ENCODE results near the gene DEAF1. TPM values are rescaled to one million over a fixed set of nuclear protein-coding genes. Genes with fewer than 3 reads are reported as not detected.
A peak's percentile ranks its signal among the peaks of the same experiment; 100 is the strongest.
"Not testable (repeated sequence)": the region's sequence is repeated elsewhere in the genome, so short reads cannot be mapped to it uniquely, and the experiment has no call there.

Gene DEAF1, protein sequence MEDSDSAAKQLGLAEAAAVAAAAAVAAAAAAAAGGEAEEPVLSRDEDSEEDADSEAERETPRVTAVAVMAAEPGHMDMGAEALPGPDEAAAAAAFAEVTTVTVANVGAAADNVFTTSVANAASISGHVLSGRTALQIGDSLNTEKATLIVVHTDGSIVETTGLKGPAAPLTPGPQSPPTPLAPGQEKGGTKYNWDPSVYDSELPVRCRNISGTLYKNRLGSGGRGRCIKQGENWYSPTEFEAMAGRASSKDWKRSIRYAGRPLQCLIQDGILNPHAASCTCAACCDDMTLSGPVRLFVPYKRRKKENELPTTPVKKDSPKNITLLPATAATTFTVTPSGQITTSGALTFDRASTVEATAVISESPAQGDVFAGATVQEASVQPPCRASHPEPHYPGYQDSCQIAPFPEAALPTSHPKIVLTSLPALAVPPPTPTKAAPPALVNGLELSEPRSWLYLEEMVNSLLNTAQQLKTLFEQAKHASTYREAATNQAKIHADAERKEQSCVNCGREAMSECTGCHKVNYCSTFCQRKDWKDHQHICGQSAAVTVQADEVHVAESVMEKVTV
- 10 to 100 TPM; 55.3 to 77.1 TPM for total RNA-seq
- total RNA-seq: 27.3 to 43.3 reads per million in 2 donors

DNA sequence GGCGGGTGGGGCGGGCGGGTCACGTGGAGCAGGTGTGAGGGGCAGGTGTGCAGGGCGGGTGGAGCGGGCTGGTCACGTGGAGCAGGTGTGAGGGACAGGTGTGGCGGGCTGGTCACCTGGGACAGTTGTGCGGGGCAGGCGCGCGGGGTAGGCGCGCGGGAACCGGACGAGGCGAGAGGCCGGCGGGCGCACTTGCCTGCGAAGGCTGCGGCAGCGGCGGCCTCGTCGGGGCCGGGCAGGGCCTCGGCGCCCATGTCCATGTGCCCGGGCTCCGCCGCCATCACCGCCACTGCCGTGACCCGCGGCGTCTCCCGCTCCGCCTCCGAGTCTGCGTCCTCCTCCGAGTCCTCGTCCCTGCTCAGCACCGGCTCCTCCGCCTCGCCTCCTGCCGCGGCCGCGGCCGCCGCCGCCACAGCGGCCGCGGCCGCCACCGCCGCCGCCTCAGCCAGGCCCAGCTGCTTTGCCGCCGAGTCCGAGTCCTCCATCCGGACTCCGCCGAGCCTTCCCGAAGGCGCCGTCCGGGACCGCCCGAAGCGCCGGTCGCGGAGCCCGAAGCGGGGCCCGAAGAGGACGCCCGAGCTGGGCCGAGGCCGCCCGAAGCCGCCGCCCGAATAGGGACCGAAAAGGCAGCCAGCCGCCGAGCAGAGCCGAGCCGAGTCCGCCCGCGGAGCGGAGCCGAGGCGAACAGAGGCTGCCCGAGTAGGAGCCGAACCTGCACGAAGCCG lies at the start of gene DEAF1:
DEAF1 (minus strand) TSS at position 660 of the 725 bp plus-strand sequence; CDS start at position 485, 175 bp downstream.
- Mint-ChIP-seq H3K27ac (peak within 1 kb of the TSS; percentile 97), H3K4me3 (peak within 1 kb of the TSS; percentile 85), H3K4me1 (peaks cover 35% of the 10 kb centered on the region), H3K27me3 (no peaks in the 10 kb centered on the region), H3K36me3 (ENCODE audit: low read depth) (no peaks in the 10 kb centered on the region)
- ATAC-seq (peak; percentile 81), DNase-seq (peak; percentile 98 to 100 (median 98))
- no peaks in the 10 kb centered on the region for H3K9me3 ChIP-seq (ENCODE audit: control insufficient read depth, low read length, poor library complexity, severe bottlenecking)

- no peak for DNase-seq
- peaks cover 3% of the 10 kb centered on the region for H3K36me3 Mint-ChIP-seq (ENCODE audit: low read depth)
- H3K9me3 ChIP-seq (ENCODE audit: control insufficient read depth, low read length, poor library complexity, severe bottlenecking): no peaks in the 10 kb centered on the region
- H3K4me3 Mint-ChIP-seq: no peak overlapping the region
- H3K4me1 Mint-ChIP-seq: peaks cover 7% of the 10 kb centered on the region
- no peak overlapping the region for H3K27ac Mint-ChIP-seq
- ATAC-seq: no peak
- no peaks in the 10 kb centered on the region for H3K27me3 Mint-ChIP-seq
These were observed 47.7 kb upstream of the DEAF1 start for GRCh38 chr11:742571-743201.

DNA sequence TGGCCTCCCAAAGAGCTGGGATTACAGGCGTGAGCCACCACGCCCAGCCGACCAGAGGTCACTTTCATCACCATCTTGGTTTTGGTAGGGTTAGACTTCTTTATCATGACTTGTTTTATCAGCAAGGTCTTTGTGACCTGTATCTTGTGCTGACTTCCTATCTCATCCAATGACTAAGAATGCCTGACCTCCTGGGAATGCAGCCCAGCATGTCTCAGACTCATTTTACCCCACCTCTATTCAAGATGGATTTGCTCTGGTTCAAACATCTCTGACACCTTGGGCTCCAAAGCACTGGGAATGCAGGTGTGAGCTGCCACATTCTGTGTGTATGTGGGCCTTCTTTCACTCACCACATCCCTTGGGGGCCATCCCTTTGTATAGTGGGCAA lies 47.1 kb upstream of the DEAF1 start:
- H3K36me3 Mint-ChIP-seq (ENCODE audit: low read depth): peaks cover 3% of the 10 kb centered on the region

GRCh38 chr11:737899-738298 lies 42.9 kb upstream of the DEAF1 start:
- ATAC-seq: peak; percentile 53
- H3K36me3 Mint-ChIP-seq (ENCODE audit: low read depth); DNase-seq; H3K27me3 Mint-ChIP-seq; H3K27ac Mint-ChIP-seq; H3K9me3 ChIP-seq (ENCODE audit: control insufficient read depth, low read length, poor library complexity, severe bottlenecking); H3K4me1 Mint-ChIP-seq: not testable (repeated sequence)
- H3K4me3 Mint-ChIP-seq: peak overlapping the region; percentile 75

More for the DNA sequence above, 47.1 kb upstream of the DEAF1 start:
- DNase-seq: no peak
- Mint-ChIP-seq H3K27ac (no peak overlapping the region), H3K4me1 (peaks cover 13% of the 10 kb centered on the region), H3K27me3 (no peaks in the 10 kb centered on the region), H3K4me3 (no peak overlapping the region)
- ATAC-seq: no peak
- no peaks in the 10 kb centered on the region for H3K9me3 ChIP-seq (ENCODE audit: control insufficient read depth, low read length, poor library complexity, severe bottlenecking)

- H3K9me3 ChIP-seq (ENCODE audit: control insufficient read depth, low read length, poor library complexity, severe bottlenecking): no peaks in the 10 kb centered on the region
- DNase-seq (no peak), ATAC-seq (peak; percentile 39)
- H3K4me1 Mint-ChIP-seq: peaks cover 10% of the 10 kb centered on the region
- peak overlapping the region; percentile 32 for H3K27ac Mint-ChIP-seq
- H3K36me3 Mint-ChIP-seq (ENCODE audit: low read depth): peaks cover 3% of the 10 kb centered on the region
- peak overlapping the region; percentile 75 for H3K4me3 Mint-ChIP-seq
- no peaks in the 10 kb centered on the region for H3K27me3 Mint-ChIP-seq
These were observed 42.3 kb upstream of the DEAF1 start for GRCh38 chr11:737366-737765.

GRCh38 chr11:734541-734940 lies 39.5 kb upstream of the DEAF1 start:
- H3K4me3 Mint-ChIP-seq; H3K36me3 Mint-ChIP-seq (ENCODE audit: low read depth); ATAC-seq; H3K27me3 Mint-ChIP-seq; DNase-seq; H3K4me1 Mint-ChIP-seq; H3K9me3 ChIP-seq (ENCODE audit: control insufficient read depth, low read length, poor library complexity, severe bottlenecking): not testable (repeated sequence)
- H3K27ac Mint-ChIP-seq: peak overlapping the region; percentile 62

GRCh38 chr11:733072-733471 lies 38.0 kb upstream of the DEAF1 start:
- no peak overlapping the region for H3K4me3 Mint-ChIP-seq
- H3K36me3 Mint-ChIP-seq (ENCODE audit: low read depth): no peaks in the 10 kb centered on the region
- H3K27me3 Mint-ChIP-seq: no peaks in the 10 kb centered on the region
- no peaks in the 10 kb centered on the region for H3K9me3 ChIP-seq (ENCODE audit: control insufficient read depth, low read length, poor library complexity, severe bottlenecking)
- ATAC-seq (no peak), DNase-seq (no peak)
- peaks cover 9% of the 10 kb centered on the region for H3K4me1 Mint-ChIP-seq
- no peak overlapping the region for H3K27ac Mint-ChIP-seq

GRCh38 chr11:729492-730074 lies 34.6 kb upstream of the DEAF1 start:
- Mint-ChIP-seq H3K4me1 (peaks cover 3% of the 10 kb centered on the region), H3K4me3 (no peak overlapping the region), H3K27ac (no peak overlapping the region), H3K36me3 (ENCODE audit: low read depth) (no peaks in the 10 kb centered on the region), H3K27me3 (no peaks in the 10 kb centered on the region)
- ATAC-seq: no peak
- H3K9me3 ChIP-seq (ENCODE audit: control insufficient read depth, low read length, poor library complexity, severe bottlenecking): no peaks in the 10 kb centered on the region
- no peak for DNase-seq

GRCh38 chr11:728901-729491 lies 34.0 kb upstream of the DEAF1 start:
- H3K27ac Mint-ChIP-seq: no peak overlapping the region
- ATAC-seq: no peak
- peak overlapping the region; percentile 19 for H3K4me3 Mint-ChIP-seq
- no peaks in the 10 kb centered on the region for H3K36me3 Mint-ChIP-seq (ENCODE audit: low read depth)
- H3K27me3 Mint-ChIP-seq: no peaks in the 10 kb centered on the region
- DNase-seq: no peak
- H3K9me3 ChIP-seq (ENCODE audit: control insufficient read depth, low read length, poor library complexity, severe bottlenecking): no peaks in the 10 kb centered on the region
- peaks cover 3% of the 10 kb centered on the region for H3K4me1 Mint-ChIP-seq

DNA sequence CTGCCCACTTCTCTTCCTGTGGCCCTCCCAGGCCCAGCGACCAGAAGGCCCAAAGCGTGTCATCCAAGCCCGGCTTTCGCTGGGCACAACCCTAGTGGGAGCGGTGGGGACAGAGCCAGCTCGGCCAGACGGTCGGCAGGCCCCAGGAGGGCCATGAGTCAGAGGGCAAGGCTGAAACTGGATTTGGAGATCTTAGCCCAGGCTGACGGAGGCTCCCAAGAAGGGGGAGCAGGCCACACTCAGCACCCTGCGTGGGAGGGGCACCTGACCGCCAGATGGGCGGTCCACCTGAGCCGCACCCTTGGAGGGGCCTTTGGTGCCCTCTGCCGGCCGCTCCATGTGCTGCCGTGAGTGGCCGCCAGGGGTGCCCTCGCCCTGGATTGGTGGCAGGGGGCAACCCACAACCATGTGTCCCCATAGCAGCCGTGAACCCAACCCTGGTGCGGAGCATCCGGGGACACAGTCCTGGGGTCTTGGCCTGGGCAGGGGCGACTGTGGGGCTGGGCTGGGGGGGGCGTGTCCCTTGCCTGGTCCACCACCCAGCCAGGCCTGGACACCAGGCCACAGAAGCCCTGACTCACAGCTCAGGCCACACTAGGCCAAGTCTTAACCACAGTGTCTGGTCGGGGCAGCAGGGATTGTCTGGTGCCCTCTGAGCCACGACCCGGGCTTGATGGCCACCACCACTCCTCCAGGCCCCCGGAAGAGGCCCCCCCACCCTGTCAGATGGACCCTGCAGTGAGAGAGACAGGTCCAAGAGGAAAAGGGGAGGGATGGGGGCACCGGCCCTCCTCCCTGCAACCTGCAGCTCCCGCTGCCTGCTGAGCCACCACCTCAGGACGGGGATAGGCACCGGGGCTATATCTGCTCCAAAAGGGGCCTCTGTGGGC lies 33.1 kb upstream of the DEAF1 start:
- peaks cover 1% of the 10 kb centered on the region for H3K36me3 Mint-ChIP-seq (ENCODE audit: low read depth)
- H3K9me3 ChIP-seq (ENCODE audit: control insufficient read depth, low read length, poor library complexity, severe bottlenecking): no peaks in the 10 kb centered on the region
- H3K4me3 Mint-ChIP-seq: peak overlapping the region; percentile 36
- peaks cover 3% of the 10 kb centered on the region for H3K27me3 Mint-ChIP-seq
- no peak overlapping the region for H3K27ac Mint-ChIP-seq
- peaks cover 6% of the 10 kb centered on the region for H3K4me1 Mint-ChIP-seq
- ATAC-seq: peak; percentile 89
- DNase-seq: peak; percentile 71 to 83 (median 75)

GRCh38 chr11:727281-727701 lies 32.3 kb upstream of the DEAF1 start:
- ATAC-seq (no peak), DNase-seq (no peak)
- peaks cover 6% of the 10 kb centered on the region for H3K27me3 Mint-ChIP-seq
- peaks cover 8% of the 10 kb centered on the region for H3K4me1 Mint-ChIP-seq
- peaks cover 2% of the 10 kb centered on the region for H3K36me3 Mint-ChIP-seq (ENCODE audit: low read depth)
- H3K4me3 Mint-ChIP-seq: peak overlapping the region; percentile 86
- H3K9me3 ChIP-seq (ENCODE audit: control insufficient read depth, low read length, poor library complexity, severe bottlenecking): no peaks in the 10 kb centered on the region
- H3K27ac Mint-ChIP-seq: no peak overlapping the region
